ENCODE data around the gene NCK1. TPM values are rescaled to one million over a fixed set of nuclear protein-coding genes. Genes with fewer than 3 reads are reported as not detected.

NCK1 gene
- total and polyA plus RNA-seq, 9 of the 15 experiments (the other 6 are each of a cell fraction or from before 2014, with no cell fraction given), result 17.3 to 30.5 (median 25.0) TPM

DNA sequence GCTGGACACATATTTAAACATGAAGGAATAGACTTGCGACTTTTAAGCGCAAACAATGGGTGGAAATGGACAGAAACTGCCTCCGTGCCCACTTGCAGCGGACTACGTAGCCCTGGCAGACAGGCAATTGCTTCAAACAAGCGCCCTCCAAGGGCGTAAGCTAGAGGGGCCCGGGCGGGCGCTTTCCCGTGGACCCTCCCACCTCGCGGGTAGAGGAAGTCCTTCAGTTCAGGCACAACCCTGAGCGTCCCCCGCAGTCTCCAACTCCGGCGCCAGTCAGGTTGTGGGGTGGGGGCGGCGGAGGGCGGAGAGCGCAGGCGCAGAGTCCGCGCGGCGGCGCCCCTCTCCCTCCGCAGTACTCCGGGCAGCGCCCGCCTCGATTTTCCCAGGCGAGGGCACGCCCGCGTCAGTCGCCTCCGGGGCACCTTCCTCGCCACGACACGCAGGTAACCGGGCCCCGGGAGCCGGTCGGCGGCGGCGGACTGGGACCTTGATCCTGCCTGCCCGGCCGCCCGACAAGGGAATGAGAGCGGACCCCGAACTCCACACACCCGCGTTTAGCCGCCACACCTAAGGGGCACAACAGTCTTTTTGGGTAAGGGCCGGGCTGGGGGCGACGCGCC is 43.1 kb upstream of the NCK1 start, which contains the start of gene SLC35G2 (continued):
- peak; percentile 50; the same call in 1 of the 2 replicates for TF ChIP-seq SPI1 (IDR thresholded peaks at IDR 0.05; ENCODE audit: borderline replicate concordance, low read depth, low read length)
- no peak for TF ChIP-seq WHSC1 (IDR thresholded peaks at IDR 0.05; ENCODE audit: low read length)
- no peak for TF ChIP-seq HDAC8 (tag; IDR thresholded peaks at IDR 0.05)
- TF ChIP-seq, protein P1, sequence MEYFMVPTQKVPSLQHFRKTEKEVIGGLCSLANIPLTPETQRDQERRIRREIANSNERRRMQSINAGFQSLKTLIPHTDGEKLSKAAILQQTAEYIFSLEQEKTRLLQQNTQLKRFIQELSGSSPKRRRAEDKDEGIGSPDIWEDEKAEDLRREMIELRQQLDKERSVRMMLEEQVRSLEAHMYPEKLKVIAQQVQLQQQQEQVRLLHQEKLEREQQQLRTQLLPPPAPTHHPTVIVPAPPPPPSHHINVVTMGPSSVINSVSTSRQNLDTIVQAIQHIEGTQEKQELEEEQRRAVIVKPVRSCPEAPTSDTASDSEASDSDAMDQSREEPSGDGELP (CRISPR knock-in tag; IDR thresholded peaks at IDR 0.05; ENCODE audit: borderline replicate concordance), result no peak
- TF ChIP-seq RBFOX2 (IDR thresholded peaks at IDR 0.05; ENCODE audit: low read depth, low read length), result peak; percentile 77
- TF ChIP-seq FIP1L1 (IDR thresholded peaks at IDR 0.05; ENCODE audit: low read depth, low read length, poor library complexity, severe bottlenecking), result peak; percentile 62
- peak; percentile 80 for TF ChIP-seq POLR2G (IDR thresholded peaks at IDR 0.05; ENCODE audit: low read depth, low read length)
- TF ChIP-seq, protein P2, sequence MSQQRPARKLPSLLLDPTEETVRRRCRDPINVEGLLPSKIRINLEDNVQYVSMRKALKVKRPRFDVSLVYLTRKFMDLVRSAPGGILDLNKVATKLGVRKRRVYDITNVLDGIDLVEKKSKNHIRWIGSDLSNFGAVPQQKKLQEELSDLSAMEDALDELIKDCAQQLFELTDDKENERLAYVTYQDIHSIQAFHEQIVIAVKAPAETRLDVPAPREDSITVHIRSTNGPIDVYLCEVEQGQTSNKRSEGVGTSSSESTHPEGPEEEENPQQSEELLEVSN (IDR thresholded peaks at IDR 0.05; ENCODE audit: borderline replicate concordance in 1 of 2, extremely low read depth in 1 of 2, insufficient read depth in 1 of 2, insufficient read length in 1 of 2, low read depth in 1 of 2, low read length in 1 of 2, poor library complexity in 1 of 2, severe bottlenecking in 1 of 2), result peak in 1 of 2 experiments; percentile 21
- peak; percentile 39 for TF ChIP-seq EGR1 (conservative IDR thresholded peaks at IDR 0.05)
- TF ChIP-seq, protein P3, sequence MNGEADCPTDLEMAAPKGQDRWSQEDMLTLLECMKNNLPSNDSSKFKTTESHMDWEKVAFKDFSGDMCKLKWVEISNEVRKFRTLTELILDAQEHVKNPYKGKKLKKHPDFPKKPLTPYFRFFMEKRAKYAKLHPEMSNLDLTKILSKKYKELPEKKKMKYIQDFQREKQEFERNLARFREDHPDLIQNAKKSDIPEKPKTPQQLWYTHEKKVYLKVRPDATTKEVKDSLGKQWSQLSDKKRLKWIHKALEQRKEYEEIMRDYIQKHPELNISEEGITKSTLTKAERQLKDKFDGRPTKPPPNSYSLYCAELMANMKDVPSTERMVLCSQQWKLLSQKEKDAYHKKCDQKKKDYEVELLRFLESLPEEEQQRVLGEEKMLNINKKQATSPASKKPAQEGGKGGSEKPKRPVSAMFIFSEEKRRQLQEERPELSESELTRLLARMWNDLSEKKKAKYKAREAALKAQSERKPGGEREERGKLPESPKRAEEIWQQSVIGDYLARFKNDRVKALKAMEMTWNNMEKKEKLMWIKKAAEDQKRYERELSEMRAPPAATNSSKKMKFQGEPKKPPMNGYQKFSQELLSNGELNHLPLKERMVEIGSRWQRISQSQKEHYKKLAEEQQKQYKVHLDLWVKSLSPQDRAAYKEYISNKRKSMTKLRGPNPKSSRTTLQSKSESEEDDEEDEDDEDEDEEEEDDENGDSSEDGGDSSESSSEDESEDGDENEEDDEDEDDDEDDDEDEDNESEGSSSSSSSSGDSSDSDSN (IDR thresholded peaks at IDR 0.05; ENCODE audit: borderline replicate concordance in 1 of 2, low read depth in 2 of 2, low read length in 2 of 2), result 0 out of 4 replicates have a peak, but pooled peaks of 1 of the 2 experiments have one; percentile 56
- TF ChIP-seq RNF2 (IDR thresholded peaks at IDR 0.05), result peak; percentile 38; the same call in 1 of the 2 replicates
- peak; percentile 22 for TF ChIP-seq HNRNPLL (IDR thresholded peaks at IDR 0.05; ENCODE audit: low read depth, low read length, poor library complexity, severe bottlenecking)
- peak; percentile 29 for TF ChIP-seq TBP (optimal IDR thresholded peaks at IDR 0.05; ENCODE audit: low read depth, low read length)
- TF ChIP-seq MYC (IDR thresholded peaks at IDR 0.05; ENCODE audit: low read depth, low read length), result 0 out of 2 replicates have a peak, but pooled peaks have one; percentile 9
- TF ChIP-seq MYC (CRISPR knock-in tag; IDR thresholded peaks at IDR 0.05; ENCODE audit: borderline replicate concordance, low read depth), result no peak
- TF ChIP-seq PHF8 (IDR thresholded peaks at IDR 0.05; ENCODE audit: borderline replicate concordance, low read length), result peak; percentile 38; the same call in 1 of the 2 replicates
- TF ChIP-seq, protein P4, sequence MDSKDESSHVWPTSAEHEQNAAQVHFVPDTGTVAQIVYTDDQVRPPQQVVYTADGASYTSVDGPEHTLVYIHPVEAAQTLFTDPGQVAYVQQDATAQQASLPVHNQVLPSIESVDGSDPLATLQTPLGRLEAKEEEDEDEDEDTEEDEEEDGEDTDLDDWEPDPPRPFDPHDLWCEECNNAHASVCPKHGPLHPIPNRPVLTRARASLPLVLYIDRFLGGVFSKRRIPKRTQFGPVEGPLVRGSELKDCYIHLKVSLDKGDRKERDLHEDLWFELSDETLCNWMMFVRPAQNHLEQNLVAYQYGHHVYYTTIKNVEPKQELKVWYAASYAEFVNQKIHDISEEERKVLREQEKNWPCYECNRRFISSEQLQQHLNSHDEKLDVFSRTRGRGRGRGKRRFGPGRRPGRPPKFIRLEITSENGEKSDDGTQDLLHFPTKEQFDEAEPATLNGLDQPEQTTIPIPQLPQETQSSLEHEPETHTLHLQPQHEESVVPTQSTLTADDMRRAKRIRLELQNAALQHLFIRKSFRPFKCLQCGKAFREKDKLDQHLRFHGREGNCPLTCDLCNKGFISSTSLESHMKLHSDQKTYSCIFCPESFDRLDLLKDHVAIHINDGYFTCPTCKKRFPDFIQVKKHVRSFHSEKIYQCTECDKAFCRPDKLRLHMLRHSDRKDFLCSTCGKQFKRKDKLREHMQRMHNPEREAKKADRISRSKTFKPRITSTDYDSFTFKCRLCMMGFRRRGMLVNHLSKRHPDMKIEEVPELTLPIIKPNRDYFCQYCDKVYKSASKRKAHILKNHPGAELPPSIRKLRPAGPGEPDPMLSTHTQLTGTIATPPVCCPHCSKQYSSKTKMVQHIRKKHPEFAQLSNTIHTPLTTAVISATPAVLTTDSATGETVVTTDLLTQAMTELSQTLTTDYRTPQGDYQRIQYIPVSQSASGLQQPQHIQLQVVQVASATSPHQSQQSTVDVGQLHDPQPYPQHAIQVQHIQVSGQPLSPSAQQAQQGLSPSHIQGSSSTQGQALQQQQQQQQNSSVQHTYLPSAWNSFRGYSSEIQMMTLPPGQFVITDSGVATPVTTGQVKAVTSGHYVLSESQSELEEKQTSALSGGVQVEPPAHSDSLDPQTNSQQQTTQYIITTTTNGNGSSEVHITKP (IDR thresholded peaks at IDR 0.05; ENCODE audit: partially characterized antibody), result peak; percentile 7
- peak; percentile 85 to 88 for TF ChIP-seq NRF1 (conservative IDR thresholded peaks at IDR 0.05 in 1 of 2, IDR thresholded peaks at IDR 0.05 in 1 of 2)
